Brain microvascular endothelial cell (primary cell): ENCODE results near the gene ME2.
A peak's percentile ranks its signal among the peaks of the same experiment; 100 is the strongest.

ENCODE experiments used
- DNase-seq: peaks from one replicate; pipeline ENCODE4 v3.0.0-alpha.2; 2020
- H3K27ac ChIP-seq: fragments of 250-450 bp; sonication (Bioruptor Pico); 2 replicates; pipeline ENCODE4 v1.5.1; 2020; ENCODE audit warnings: mild to moderate bottlenecking, moderate library complexity
- H3K27me3 ChIP-seq: fragments of 250-450 bp; sonication (Bioruptor Pico); replicated peaks from 2 replicates; pipeline ENCODE4 v1.5.1; 2020; ENCODE audit warnings: mild to moderate bottlenecking
- H3K36me3 ChIP-seq: fragments of 250-450 bp; sonication (Bioruptor Pico); replicated peaks from 2 replicates; pipeline ENCODE4 v1.5.1; 2020; ENCODE audit warnings: mild to moderate bottlenecking
- H3K4me3 ChIP-seq: 2 replicates; pipeline ENCODE4 v1.5.1; 2011; ENCODE audit warnings: low read depth, mild to moderate bottlenecking, control low read depth, low read length, moderate library complexity
- in situ Hi-C: cut with HindIII; loops from 2 replicates; pipeline ENCODE4 v1.10.0; 2017; ENCODE audit warnings: low sequenced_read_pairs, low pct_ligation_motif_present
- TF ChIP-seq, protein P1 (sequence below): IDR thresholded peaks from 2 replicates; pipeline ENCODE4 v1.5.1; 2011; ENCODE audit warnings: low read depth, mild to moderate bottlenecking, moderate library complexity, low read length, control low read depth, inconsistent platforms; ENCODE audit errors: missing control alignments

Gene ME2

DNA sequence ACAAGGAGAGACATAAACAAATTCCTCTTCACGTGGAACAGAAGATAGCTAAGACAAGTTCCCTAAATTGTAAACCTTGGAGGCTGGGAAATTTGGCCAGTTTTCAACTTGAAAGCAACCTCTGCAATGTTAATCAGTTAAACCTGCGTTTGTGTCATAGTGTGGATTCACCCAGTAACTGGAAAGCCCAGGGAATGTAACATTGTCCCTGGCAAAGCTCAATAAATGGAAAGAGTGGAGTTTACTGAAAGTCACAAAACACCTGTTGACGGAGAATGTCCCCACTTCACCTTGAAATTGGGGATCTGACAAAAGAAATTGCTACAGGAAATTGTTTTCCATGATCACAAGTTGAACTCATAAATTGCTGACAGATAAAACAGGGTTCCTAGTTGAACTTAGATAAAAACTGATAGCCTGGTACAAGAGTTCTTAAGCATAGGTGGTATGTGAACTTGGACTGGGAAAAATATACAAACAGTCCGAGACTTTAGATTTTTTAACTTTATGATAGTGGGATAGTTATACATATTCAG lies 15.0 kb upstream of the ME2 start:
- H3K27me3 ChIP-seq: no peaks in the 10 kb centered on the region
- no peaks in the 10 kb centered on the region for H3K36me3 ChIP-seq
- TF ChIP-seq, protein P1, sequence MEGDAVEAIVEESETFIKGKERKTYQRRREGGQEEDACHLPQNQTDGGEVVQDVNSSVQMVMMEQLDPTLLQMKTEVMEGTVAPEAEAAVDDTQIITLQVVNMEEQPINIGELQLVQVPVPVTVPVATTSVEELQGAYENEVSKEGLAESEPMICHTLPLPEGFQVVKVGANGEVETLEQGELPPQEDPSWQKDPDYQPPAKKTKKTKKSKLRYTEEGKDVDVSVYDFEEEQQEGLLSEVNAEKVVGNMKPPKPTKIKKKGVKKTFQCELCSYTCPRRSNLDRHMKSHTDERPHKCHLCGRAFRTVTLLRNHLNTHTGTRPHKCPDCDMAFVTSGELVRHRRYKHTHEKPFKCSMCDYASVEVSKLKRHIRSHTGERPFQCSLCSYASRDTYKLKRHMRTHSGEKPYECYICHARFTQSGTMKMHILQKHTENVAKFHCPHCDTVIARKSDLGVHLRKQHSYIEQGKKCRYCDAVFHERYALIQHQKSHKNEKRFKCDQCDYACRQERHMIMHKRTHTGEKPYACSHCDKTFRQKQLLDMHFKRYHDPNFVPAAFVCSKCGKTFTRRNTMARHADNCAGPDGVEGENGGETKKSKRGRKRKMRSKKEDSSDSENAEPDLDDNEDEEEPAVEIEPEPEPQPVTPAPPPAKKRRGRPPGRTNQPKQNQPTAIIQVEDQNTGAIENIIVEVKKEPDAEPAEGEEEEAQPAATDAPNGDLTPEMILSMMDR: no peak
- in situ Hi-C loops: no loop called here
- H3K4me3 ChIP-seq: no peak overlapping the region
- no peak overlapping the region for H3K27ac ChIP-seq
- DNase-seq: no peak

DNA sequence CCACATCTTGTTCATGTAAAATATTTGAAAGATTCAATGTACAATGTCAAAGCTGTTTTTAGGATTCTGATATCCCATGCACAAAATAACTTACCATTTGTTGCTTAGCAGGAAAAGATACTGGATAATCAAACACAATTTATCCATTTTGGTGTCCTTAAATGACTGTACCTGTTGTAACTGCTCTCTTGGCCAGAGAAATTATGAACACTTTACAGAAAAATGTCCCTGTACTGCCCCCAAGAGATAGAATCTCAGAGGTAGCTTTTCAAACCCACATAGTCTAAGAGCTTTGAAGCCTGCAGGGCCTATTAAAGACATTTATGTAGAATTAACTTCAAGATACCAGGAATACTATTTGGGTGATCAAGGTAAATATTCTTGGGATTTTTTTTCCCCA lies 12.2 kb upstream of the ME2 start:
- Histone ChIP-seq H3K27ac (no peak overlapping the region), H3K4me3 (no peak overlapping the region), H3K36me3 (no peaks in the 10 kb centered on the region), H3K27me3 (no peaks in the 10 kb centered on the region)
- DNase-seq: no peak
- TF ChIP-seq, protein P1: peak; percentile 29
- in situ Hi-C loops: no loop called here

DNA sequence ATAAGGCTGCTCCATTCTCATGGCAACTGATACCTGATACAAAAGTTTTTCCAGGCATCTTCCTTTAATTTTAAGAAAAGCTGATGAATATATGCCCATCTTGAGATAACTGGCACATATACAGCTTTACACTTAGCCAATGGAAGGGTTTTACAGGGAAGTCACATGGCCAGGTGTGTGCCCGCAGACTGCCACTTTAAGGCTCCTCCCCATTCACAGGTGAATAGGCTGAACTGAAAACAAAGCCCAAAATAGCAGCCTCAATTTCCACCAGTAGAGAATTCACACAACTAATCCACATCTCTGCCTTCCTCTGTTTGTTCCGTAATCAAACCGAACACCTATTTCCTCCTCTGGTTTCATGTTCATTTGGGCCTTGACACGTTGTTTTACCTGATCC lies 9.8 kb upstream of the ME2 start:
- H3K36me3 ChIP-seq: no peaks in the 10 kb centered on the region
- TF ChIP-seq, protein P1: no peak
- H3K4me3 ChIP-seq: no peak overlapping the region
- H3K27me3 ChIP-seq: no peaks in the 10 kb centered on the region
- no peak overlapping the region for H3K27ac ChIP-seq
- DNase-seq: no peak
- in situ Hi-C loops: no loop called here

DNA sequence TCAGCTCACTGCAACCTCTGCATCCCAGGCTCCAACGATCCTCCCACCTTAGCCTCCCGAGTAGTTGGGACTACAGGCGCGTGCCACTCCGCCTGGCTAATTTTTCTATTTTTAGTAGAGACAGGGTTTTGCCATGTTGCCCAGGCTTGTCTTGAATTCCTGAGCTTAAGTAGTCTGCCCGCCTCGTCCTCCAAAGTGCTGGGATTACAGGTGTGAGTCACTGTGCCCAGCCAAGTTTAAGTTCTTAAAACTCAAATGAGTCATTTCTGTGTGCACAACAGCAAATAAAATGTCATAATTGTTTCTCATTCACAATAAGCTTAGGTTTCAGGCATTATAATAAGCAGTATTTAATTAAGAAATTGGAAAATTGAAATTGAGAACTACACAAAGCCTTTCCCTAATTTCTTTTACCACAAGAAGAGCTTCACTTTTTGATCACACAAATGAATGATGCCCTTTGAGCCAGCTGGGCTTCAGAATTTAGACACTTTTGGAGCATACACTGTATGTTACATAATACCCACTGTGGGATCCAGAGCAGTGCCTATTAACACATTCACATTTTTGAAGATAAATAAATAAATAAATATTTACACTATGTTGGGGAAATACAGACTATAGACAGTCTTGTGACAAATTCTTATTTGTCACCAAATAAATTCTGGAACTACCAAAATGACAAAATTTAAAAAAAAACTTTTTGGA lies 8.6 kb upstream of the ME2 start:
- DNase-seq: peak; percentile 55
- in situ Hi-C loops: no loop called here
- no peak overlapping the region for H3K27ac ChIP-seq

DNA sequence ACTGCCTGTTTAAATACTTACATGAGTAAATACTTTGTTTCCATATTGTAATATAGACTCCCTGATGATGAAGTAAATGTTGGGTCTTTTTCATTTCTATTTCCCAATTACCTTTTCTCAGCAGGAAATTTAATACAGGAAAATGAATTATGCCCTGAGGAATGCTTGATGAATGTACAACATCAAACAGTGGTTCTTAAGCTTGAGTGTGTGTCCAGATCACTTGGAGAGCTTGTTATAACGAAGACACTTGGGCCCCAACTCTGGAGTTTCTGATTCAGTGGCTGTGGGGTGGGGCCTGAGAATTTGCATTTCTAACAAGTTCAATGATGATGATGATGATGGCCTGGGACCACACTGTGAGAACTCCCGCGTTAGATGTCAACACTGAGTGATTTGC lies 7.1 kb upstream of the ME2 start:
- no peak for DNase-seq
- no peak overlapping the region for H3K4me3 ChIP-seq
- in situ Hi-C loops: no loop called here
- TF ChIP-seq, protein P1: no peak
- H3K36me3 ChIP-seq: no peaks in the 10 kb centered on the region
- no peaks in the 10 kb centered on the region for H3K27me3 ChIP-seq
- no peak overlapping the region for H3K27ac ChIP-seq

More for the DNA sequence above, 8.6 kb upstream of the ME2 start:
- Histone ChIP-seq H3K4me3 (no peak overlapping the region), H3K27me3 (no peaks in the 10 kb centered on the region), H3K36me3 (no peaks in the 10 kb centered on the region)
- TF ChIP-seq, protein P1: no peak
